Astrocyte (in vitro differentiated cells and primary cell): ENCODE data around the gene ZC3H12A. TPM values are rescaled to one million over a fixed set of nuclear protein-coding genes. Genes with fewer than 3 reads are reported as not detected.

ENCODE experiments used
- DNase-seq: peaks from one replicate; pipeline ENCODE4 v3.0.0-alpha.2; 2010; ENCODE audit warnings: low read depth
- FAIRE-seq: peaks from 2 replicates; lab custom pipeline; 2011; peaks lifted over from hg19 to GRCh38; lab: Jason Lieb, UNC
- H2AFZ ChIP-seq: 2 replicates; pipeline ENCODE4 v1.6.0; 2012; ENCODE audit warnings: low read depth, low read length, inconsistent platforms
- H3K27ac ChIP-seq: 2 replicates; pipeline ENCODE4 v1.5.1; 2011; ENCODE audit warnings: low read depth, low read length, inconsistent platforms
- H3K27me3 ChIP-seq: 2 replicates; pipeline ENCODE4 v1.6.0; 2011; ENCODE audit warnings: low read length, inconsistent platforms; ENCODE audit not compliant: insufficient read depth
- H3K36me3 ChIP-seq: 2 replicates; pipeline ENCODE4 v1.5.1; 2011; ENCODE audit warnings: low read length, inconsistent platforms; ENCODE audit not compliant: insufficient read depth
- H3K4me1 ChIP-seq: 2 replicates; pipeline ENCODE4 v1.5.1; 2011; ENCODE audit warnings: low read length, inconsistent platforms; ENCODE audit not compliant: insufficient read depth
- H3K4me2 ChIP-seq: 2 replicates; pipeline ENCODE4 v1.6.0; 2012; ENCODE audit warnings: low read length, inconsistent platforms
- H3K4me3 ChIP-seq: 2 replicates; pipeline ENCODE4 v1.5.1; 2011; ENCODE audit warnings: low read depth, mild to moderate bottlenecking, low read length, inconsistent platforms; ENCODE audit not compliant: insufficient read depth
- H3K79me2 ChIP-seq: 2 replicates; pipeline ENCODE4 v1.6.0; 2012; ENCODE audit warnings: mild to moderate bottlenecking, low read length, inconsistent platforms; ENCODE audit not compliant: insufficient read depth
- H3K9ac ChIP-seq: 2 replicates; pipeline ENCODE4 v1.6.0; 2012; ENCODE audit warnings: mild to moderate bottlenecking, low read length, inconsistent platforms
- H3K9me3 ChIP-seq: 2 replicates; pipeline ENCODE4 v1.5.1; 2012; ENCODE audit warnings: low read depth, mild to moderate bottlenecking, low read length, inconsistent platforms; ENCODE audit not compliant: insufficient read depth
- H4K20me1 ChIP-seq: 2 replicates; pipeline ENCODE4 v1.6.0; 2012; ENCODE audit warnings: low read length, inconsistent platforms; ENCODE audit not compliant: insufficient read depth
- H3K27ac Mint-ChIP-seq: one replicate; pipeline ENCODE4 v1.8.0; 2021; ENCODE audit warnings: mild to moderate bottlenecking, mixed read lengths; ENCODE audit not compliant: unreplicated experiment
- H3K27me3 Mint-ChIP-seq: one replicate; pipeline ENCODE4 v1.8.0; 2021; ENCODE audit warnings: low read depth, mixed read lengths; ENCODE audit not compliant: unreplicated experiment
- H3K36me3 Mint-ChIP-seq: one replicate; pipeline ENCODE4 v1.8.0; 2021; ENCODE audit warnings: low read depth, mixed read lengths; ENCODE audit not compliant: unreplicated experiment
- H3K4me1 Mint-ChIP-seq: one replicate; pipeline ENCODE4 v1.8.0; 2021; ENCODE audit warnings: low read depth, mixed read lengths; ENCODE audit not compliant: unreplicated experiment
- H3K4me3 Mint-ChIP-seq: one replicate; pipeline ENCODE4 v1.8.0; 2021; ENCODE audit warnings: mild to moderate bottlenecking, moderate library complexity, mixed read lengths; ENCODE audit not compliant: unreplicated experiment
- H3K9me3 Mint-ChIP-seq: one replicate; pipeline ENCODE4 v1.8.0; 2021; ENCODE audit warnings: mild to moderate bottlenecking, mixed read lengths; ENCODE audit not compliant: unreplicated experiment
- EZH2 ChIP-seq: IDR thresholded peaks from 2 replicates; pipeline ENCODE4 v1.6.1; 2012; ENCODE audit warnings: mild to moderate bottlenecking, low read length, inconsistent platforms; ENCODE audit not compliant: insufficient read depth
- total RNA-seq: library from RNA; stranded (reverse); gene quantifications from 2 replicates; pipeline ENCODE4 v1.2.1, GENCODE V29; 2021
- TF ChIP-seq, protein P1 (sequence below): IDR thresholded peaks from 2 replicates; pipeline ENCODE4 v1.5.1; 2011; ENCODE audit warnings: low read depth, mild to moderate bottlenecking, inconsistent platforms, low read length, moderate library complexity; ENCODE audit not compliant: insufficient read depth

Gene ZC3H12A
- total RNA-seq, 1 donor from 2014 or later, result 12.1 TPM

DNA sequence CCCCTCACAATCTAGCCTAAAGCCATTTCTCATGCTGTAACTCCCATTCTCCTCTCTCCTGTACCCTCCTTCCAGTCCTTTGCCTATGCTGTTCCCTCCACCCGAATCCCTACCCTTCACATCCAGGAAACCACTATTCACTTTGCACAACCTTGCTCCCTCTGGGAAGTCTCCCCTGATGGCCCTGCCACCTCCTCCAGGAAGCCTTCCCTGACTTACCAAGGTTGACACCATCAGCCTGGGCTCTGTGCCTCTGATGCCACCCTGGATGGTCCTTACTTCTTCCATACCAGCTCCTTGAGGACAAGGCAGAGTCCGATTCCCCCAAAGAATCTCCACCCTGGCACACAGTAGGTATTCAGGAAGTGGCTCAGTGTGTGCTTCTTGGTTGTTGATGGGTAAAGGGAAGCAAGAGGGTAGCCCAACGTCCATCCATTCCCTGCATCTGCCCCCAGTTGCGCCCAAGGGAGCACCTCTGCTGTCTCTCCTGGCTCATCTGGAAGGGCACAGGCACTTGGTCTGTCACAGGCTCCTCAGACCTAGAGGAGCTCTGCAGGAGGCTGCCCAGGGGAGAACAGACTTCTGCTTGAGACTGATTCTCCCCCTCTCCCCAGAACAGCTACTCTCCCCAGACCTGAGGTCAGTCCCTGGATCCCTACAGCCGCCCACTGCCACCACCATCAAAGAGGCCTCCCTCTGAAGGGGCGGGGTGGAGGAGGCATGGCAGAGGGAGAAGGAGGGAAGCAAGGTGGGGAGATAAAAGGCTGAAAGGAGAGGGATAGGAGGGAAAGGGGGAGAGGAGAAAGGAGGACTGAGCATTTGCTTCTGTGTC lies 36.1 kb upstream of the ZC3H12A start:
- DNase-seq (no peak), FAIRE-seq (no peak)
- Mint-ChIP-seq H3K36me3 (no peaks in the 10 kb centered on the region), H3K27me3 (peaks cover 43% of the 10 kb centered on the region), H3K4me1 (no peaks in the 10 kb centered on the region), H3K4me3 (no peak overlapping the region), H3K9me3 (peaks cover 2% of the 10 kb centered on the region), H3K27ac (peak overlapping the region; percentile 18)
- H4K20me1 ChIP-seq, result no peaks in the 10 kb centered on the region
- no peaks in the 10 kb centered on the region for H3K9me3 ChIP-seq
- H3K4me3 ChIP-seq, result no peak overlapping the region
- no peaks in the 10 kb centered on the region for H3K79me2 ChIP-seq
- no peak overlapping the region for H3K9ac ChIP-seq
- peaks cover 9% of the 10 kb centered on the region for H3K27me3 ChIP-seq
- no peak for TF ChIP-seq EZH2
- TF ChIP-seq, protein P1, sequence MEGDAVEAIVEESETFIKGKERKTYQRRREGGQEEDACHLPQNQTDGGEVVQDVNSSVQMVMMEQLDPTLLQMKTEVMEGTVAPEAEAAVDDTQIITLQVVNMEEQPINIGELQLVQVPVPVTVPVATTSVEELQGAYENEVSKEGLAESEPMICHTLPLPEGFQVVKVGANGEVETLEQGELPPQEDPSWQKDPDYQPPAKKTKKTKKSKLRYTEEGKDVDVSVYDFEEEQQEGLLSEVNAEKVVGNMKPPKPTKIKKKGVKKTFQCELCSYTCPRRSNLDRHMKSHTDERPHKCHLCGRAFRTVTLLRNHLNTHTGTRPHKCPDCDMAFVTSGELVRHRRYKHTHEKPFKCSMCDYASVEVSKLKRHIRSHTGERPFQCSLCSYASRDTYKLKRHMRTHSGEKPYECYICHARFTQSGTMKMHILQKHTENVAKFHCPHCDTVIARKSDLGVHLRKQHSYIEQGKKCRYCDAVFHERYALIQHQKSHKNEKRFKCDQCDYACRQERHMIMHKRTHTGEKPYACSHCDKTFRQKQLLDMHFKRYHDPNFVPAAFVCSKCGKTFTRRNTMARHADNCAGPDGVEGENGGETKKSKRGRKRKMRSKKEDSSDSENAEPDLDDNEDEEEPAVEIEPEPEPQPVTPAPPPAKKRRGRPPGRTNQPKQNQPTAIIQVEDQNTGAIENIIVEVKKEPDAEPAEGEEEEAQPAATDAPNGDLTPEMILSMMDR, result no peak
- no peaks in the 10 kb centered on the region for H3K4me1 ChIP-seq
- H2AFZ ChIP-seq, result no peak overlapping the region
- H3K36me3 ChIP-seq, result no peaks in the 10 kb centered on the region
- no peak overlapping the region for H3K27ac ChIP-seq
- H3K4me2 ChIP-seq, result no peak overlapping the region

DNA sequence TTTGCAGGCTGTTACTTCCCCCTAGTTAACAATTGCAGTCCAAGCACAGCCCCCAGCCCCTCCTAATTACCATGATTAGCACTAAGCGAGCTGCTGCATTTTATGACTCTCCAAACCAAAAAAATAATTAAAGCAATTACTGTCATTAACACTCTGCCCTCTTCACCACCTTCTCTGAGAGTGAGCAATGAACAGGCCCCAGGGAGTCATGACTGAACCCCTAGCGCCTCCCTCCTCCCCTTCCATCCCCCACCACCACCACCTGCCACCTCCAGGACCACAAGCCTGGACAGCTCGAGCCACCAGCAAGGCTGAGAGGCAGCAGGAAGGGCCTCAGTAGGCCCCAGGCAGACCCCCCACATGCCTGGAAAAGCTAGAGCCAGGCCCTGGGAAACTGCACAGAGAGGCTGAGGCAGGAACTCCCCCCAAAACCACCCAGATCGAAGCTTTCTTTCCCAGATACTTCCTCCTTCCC lies 35.5 kb upstream of the ZC3H12A start:
- Histone ChIP-seq H2AFZ (no peak overlapping the region), H3K27ac (no peak overlapping the region), H3K79me2 (no peaks in the 10 kb centered on the region), H3K4me2 (no peak overlapping the region), H3K9me3 (no peaks in the 10 kb centered on the region), H3K4me1 (no peaks in the 10 kb centered on the region), H4K20me1 (no peaks in the 10 kb centered on the region), H3K36me3 (no peaks in the 10 kb centered on the region), H3K27me3 (peaks cover 9% of the 10 kb centered on the region), H3K4me3 (no peak overlapping the region), H3K9ac (no peak overlapping the region)
- H3K27ac Mint-ChIP-seq, result no peak overlapping the region
- H3K36me3 Mint-ChIP-seq, result no peaks in the 10 kb centered on the region
- TF ChIP-seq, protein P1, result no peak
- TF ChIP-seq EZH2, result no peak
- H3K4me1 Mint-ChIP-seq, result no peaks in the 10 kb centered on the region
- FAIRE-seq (no peak), DNase-seq (no peak)
- H3K9me3 Mint-ChIP-seq, result peaks cover 2% of the 10 kb centered on the region
- H3K27me3 Mint-ChIP-seq, result peaks cover 42% of the 10 kb centered on the region
- H3K4me3 Mint-ChIP-seq, result no peak overlapping the region
